ENCODE data around the gene TMEM86B. TPM values are rescaled to one million over a fixed set of nuclear protein-coding genes. Genes with fewer than 3 reads are reported as not detected.

TMEM86B gene
- polyA plus RNA-seq, 1 donor from 2014 or later: 2.3 TPM

DNA sequence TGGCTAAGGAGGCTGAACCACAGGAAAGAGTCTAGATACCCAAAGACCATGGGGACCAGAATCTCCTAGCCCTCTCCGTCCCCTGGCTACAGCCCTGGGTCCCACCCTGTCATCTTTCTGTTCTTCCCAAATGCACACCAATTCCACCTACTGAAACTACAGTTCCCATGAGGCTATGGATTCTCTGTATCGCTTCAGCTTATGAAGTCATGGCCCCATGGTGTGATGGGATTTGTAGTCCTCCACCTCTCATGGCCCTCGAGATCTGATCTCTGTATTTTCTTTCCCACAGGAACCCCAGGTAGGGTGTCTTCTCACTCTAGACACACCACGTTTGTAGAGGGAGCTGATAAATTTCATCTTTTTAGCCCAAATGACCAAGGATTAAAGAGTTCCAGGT is 31.0 kb downstream of the TMEM86B start:
- Histone ChIP-seq H3K27ac (ENCODE audit: low read length) (no peak overlapping the region), H3K36me3 (ENCODE audit: insufficient read depth, low read length) (no peaks in the 10 kb centered on the region)

DNA sequence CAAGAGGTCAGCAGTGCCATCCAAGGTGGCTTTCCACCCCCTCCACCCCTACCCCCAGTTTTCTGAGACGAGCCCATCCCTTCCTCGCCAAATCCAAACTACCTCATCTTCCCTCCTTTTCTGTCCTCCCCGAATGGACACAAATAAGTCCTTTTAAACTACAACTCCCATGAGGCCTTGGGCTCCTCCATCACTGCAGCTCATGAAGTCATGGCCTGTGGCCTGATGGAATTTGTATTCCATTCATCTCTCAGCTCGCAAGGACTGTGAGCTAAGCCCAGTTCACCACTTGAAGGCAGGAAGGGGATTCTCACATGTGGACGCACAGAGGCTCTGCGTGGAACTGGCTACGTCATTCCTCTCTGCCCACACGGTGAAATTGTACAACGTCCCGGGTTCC is 31.8 kb downstream of the TMEM86B start:
- no peaks in the 10 kb centered on the region for H3K9me3 ChIP-seq (ENCODE audit: low read length)
- no peaks in the 10 kb centered on the region for H3F3A ChIP-seq (ENCODE audit: insufficient read depth, low read length, poor library complexity, severe bottlenecking)
- no peak overlapping the region for H3K9ac ChIP-seq (ENCODE audit: low read length)
- H3K36me3 ChIP-seq (ENCODE audit: insufficient read depth, low read length): no peaks in the 10 kb centered on the region
- H3K27me3 ChIP-seq (ENCODE audit: insufficient read depth, low read depth, low read length): no peaks in the 10 kb centered on the region
- H3K27ac ChIP-seq (ENCODE audit: low read length): no peak overlapping the region
- H3K9me2 ChIP-seq (ENCODE audit: insufficient read depth, low read length): no peaks in the 10 kb centered on the region
- no peak overlapping the region for H3K4me2 ChIP-seq (ENCODE audit: low read length)
- H3K79me2 ChIP-seq (replicated peaks; ENCODE audit: insufficient read depth, low read length): no peaks in the 10 kb centered on the region
- H2AFZ ChIP-seq (ENCODE audit: low read depth, low read length): no peak overlapping the region
- H3K4me3 ChIP-seq (ENCODE audit: low read length): no peak overlapping the region
- H4K20me1 ChIP-seq (ENCODE audit: insufficient read depth): no peaks in the 10 kb centered on the region
- TF ChIP-seq SMC3 (conservative IDR thresholded peaks at IDR 0.05; ENCODE audit: poor library complexity) (no peak), MXI1 (conservative IDR thresholded peaks at IDR 0.05; ENCODE audit: poor library complexity, severe bottlenecking) (no peak), EZH2 (IDR thresholded peaks at IDR 0.05; ENCODE audit: borderline replicate concordance, insufficient read depth, low read length, poor library complexity, severe bottlenecking) (no peak), RAD21 (conservative IDR thresholded peaks at IDR 0.05) (no peak), TAF1 (IDR thresholded peaks at IDR 0.05; ENCODE audit: low read depth) (no peak), EP300 (conservative IDR thresholded peaks at IDR 0.05; ENCODE audit: poor library complexity, severe bottlenecking) (no peak), POLR2AphosphoS5 (IDR thresholded peaks at IDR 0.05) (no peak)
- TF ChIP-seq, protein P1, sequence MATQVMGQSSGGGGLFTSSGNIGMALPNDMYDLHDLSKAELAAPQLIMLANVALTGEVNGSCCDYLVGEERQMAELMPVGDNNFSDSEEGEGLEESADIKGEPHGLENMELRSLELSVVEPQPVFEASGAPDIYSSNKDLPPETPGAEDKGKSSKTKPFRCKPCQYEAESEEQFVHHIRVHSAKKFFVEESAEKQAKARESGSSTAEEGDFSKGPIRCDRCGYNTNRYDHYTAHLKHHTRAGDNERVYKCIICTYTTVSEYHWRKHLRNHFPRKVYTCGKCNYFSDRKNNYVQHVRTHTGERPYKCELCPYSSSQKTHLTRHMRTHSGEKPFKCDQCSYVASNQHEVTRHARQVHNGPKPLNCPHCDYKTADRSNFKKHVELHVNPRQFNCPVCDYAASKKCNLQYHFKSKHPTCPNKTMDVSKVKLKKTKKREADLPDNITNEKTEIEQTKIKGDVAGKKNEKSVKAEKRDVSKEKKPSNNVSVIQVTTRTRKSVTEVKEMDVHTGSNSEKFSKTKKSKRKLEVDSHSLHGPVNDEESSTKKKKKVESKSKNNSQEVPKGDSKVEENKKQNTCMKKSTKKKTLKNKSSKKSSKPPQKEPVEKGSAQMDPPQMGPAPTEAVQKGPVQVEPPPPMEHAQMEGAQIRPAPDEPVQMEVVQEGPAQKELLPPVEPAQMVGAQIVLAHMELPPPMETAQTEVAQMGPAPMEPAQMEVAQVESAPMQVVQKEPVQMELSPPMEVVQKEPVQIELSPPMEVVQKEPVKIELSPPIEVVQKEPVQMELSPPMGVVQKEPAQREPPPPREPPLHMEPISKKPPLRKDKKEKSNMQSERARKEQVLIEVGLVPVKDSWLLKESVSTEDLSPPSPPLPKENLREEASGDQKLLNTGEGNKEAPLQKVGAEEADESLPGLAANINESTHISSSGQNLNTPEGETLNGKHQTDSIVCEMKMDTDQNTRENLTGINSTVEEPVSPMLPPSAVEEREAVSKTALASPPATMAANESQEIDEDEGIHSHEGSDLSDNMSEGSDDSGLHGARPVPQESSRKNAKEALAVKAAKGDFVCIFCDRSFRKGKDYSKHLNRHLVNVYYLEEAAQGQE (IDR thresholded peaks at IDR 0.05; ENCODE audit: borderline replicate concordance): no peak
- TF ChIP-seq, protein P2, sequence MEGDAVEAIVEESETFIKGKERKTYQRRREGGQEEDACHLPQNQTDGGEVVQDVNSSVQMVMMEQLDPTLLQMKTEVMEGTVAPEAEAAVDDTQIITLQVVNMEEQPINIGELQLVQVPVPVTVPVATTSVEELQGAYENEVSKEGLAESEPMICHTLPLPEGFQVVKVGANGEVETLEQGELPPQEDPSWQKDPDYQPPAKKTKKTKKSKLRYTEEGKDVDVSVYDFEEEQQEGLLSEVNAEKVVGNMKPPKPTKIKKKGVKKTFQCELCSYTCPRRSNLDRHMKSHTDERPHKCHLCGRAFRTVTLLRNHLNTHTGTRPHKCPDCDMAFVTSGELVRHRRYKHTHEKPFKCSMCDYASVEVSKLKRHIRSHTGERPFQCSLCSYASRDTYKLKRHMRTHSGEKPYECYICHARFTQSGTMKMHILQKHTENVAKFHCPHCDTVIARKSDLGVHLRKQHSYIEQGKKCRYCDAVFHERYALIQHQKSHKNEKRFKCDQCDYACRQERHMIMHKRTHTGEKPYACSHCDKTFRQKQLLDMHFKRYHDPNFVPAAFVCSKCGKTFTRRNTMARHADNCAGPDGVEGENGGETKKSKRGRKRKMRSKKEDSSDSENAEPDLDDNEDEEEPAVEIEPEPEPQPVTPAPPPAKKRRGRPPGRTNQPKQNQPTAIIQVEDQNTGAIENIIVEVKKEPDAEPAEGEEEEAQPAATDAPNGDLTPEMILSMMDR (IDR thresholded peaks at IDR 0.05; ENCODE audit: poor library complexity, severe bottlenecking): no peak

More for the DNA sequence above, 31.0 kb downstream of the TMEM86B start:
- Histone ChIP-seq H3F3A (ENCODE audit: insufficient read depth, low read length, poor library complexity, severe bottlenecking) (no peaks in the 10 kb centered on the region), H3K27me3 (ENCODE audit: insufficient read depth, low read depth, low read length) (no peaks in the 10 kb centered on the region), H3K79me2 (replicated peaks; ENCODE audit: insufficient read depth, low read length) (no peaks in the 10 kb centered on the region), H3K4me2 (ENCODE audit: low read length) (no peak overlapping the region), H3K9me2 (ENCODE audit: insufficient read depth, low read length) (no peaks in the 10 kb centered on the region), H3K4me3 (ENCODE audit: low read length) (no peak overlapping the region), H3K9ac (ENCODE audit: low read length) (no peak overlapping the region), H3K9me3 (ENCODE audit: low read length) (no peaks in the 10 kb centered on the region), H2AFZ (ENCODE audit: low read depth, low read length) (no peak overlapping the region), H4K20me1 (ENCODE audit: insufficient read depth) (no peaks in the 10 kb centered on the region)
- TF ChIP-seq SMC3 (conservative IDR thresholded peaks at IDR 0.05; ENCODE audit: poor library complexity): no peak
- TF ChIP-seq RAD21 (conservative IDR thresholded peaks at IDR 0.05): no peak
- TF ChIP-seq EP300 (conservative IDR thresholded peaks at IDR 0.05; ENCODE audit: poor library complexity, severe bottlenecking): no peak

DNA sequence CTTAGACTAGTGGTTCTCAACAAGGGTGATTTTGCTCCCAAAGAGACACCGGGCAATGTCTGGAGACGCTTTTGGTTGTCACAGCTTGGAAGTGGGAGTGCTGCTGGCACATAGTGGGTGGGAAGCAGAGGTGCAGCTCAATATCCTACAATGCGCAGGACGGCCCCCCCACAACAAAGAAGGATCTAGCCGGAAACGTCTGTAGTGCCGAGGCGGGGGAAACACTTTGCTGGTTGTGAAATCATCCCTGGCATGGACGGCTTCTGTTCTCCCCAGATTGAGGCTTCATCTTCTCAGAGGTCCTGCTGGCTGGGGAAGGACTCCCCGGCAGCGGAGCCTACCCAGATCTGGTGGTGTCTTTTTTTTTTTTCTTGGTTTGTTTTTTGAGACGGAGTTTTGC is 35.1 kb downstream of the TMEM86B start:
- no peaks in the 10 kb centered on the region for H3F3A ChIP-seq (ENCODE audit: insufficient read depth, low read length, poor library complexity, severe bottlenecking)
- TF ChIP-seq EZH2 (IDR thresholded peaks at IDR 0.05; ENCODE audit: borderline replicate concordance, insufficient read depth, low read length, poor library complexity, severe bottlenecking) (no peak), TAF1 (IDR thresholded peaks at IDR 0.05; ENCODE audit: low read depth) (no peak), MXI1 (conservative IDR thresholded peaks at IDR 0.05; ENCODE audit: poor library complexity, severe bottlenecking) (no peak), POLR2AphosphoS5 (IDR thresholded peaks at IDR 0.05) (no peak), SMC3 (conservative IDR thresholded peaks at IDR 0.05; ENCODE audit: poor library complexity) (no peak), EP300 (conservative IDR thresholded peaks at IDR 0.05; ENCODE audit: poor library complexity, severe bottlenecking) (no peak), RAD21 (conservative IDR thresholded peaks at IDR 0.05) (no peak)
- TF ChIP-seq, protein P2 (IDR thresholded peaks at IDR 0.05; ENCODE audit: poor library complexity, severe bottlenecking): no peak
- TF ChIP-seq, protein P1 (IDR thresholded peaks at IDR 0.05; ENCODE audit: borderline replicate concordance): no peak
- no peak overlapping the region for H3K27ac ChIP-seq (ENCODE audit: low read length)
- no peaks in the 10 kb centered on the region for H3K79me2 ChIP-seq (replicated peaks; ENCODE audit: insufficient read depth, low read length)
- no peaks in the 10 kb centered on the region for H3K9me2 ChIP-seq (ENCODE audit: insufficient read depth, low read length)
- no peak overlapping the region for H3K4me3 ChIP-seq (ENCODE audit: low read length)
- no peak overlapping the region for H3K9ac ChIP-seq (ENCODE audit: low read length)
- no peaks in the 10 kb centered on the region for H3K9me3 ChIP-seq (ENCODE audit: low read length)
- H4K20me1 ChIP-seq (ENCODE audit: insufficient read depth): no peaks in the 10 kb centered on the region
- no peaks in the 10 kb centered on the region for H3K27me3 ChIP-seq (ENCODE audit: insufficient read depth, low read depth, low read length)
- no peak overlapping the region for H3K4me2 ChIP-seq (ENCODE audit: low read length)
- no peak overlapping the region for H2AFZ ChIP-seq (ENCODE audit: low read depth, low read length)
- no peaks in the 10 kb centered on the region for H3K36me3 ChIP-seq (ENCODE audit: insufficient read depth, low read length)

Data from neural cell (in vitro differentiated cells).